Effector CD8-positive, alpha-beta T cell (primary cell): ENCODE data around the gene DNALI1.
"Not testable (repeated sequence)": the region's sequence is repeated elsewhere in the genome, so short reads cannot be mapped to it uniquely, and the experiment has no call there.

Source experiments
- DNase-seq: peaks from one replicate; lab custom pipeline; 2025; lab: John Stamatoyannopoulos, UW

DNALI1 gene

DNA sequence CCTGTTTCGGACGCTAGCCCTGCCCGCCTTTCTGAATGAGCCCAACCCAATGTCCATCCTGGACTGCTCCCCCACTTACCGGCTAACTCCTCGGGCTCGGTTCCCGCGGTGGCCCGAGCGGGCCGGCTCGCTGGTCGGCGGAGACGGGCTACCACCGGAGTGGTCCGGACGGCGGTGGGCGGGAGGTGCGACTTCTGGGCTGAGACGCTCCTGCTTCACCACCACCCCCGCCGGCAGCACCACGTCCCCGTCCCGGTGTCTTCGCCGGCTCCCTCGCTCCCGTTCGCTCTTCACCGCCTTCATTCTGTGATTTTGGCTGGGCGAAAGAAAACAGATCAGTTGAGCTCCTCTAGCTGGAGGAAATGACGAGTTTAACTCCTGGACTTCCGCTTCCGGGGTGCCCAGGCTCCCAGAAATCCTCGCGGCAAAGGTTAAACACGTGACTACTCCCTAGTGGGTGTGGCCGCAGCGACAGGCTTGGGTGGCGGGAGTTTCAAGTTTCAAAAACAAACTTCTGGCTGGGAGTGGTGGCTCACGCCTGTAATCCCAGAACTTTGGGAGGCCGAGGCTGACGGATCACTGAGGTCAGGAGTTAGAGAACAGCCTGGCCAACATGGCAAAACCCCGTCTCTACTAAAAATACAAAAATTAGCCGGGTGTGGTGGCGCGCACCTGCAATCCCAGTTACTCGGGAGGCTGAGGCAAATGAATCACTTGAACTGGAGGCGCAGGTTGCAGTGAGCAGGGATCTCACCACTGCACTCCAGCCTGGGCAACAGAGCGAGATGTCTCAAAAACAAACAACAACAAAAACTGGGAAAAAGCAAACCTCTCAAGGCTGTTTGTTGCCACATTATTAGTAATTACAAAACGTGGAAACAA, 2.6 kb upstream of the DNALI1 start, which contains the start of gene SNIP1:
TSS of gene SNIP1 (minus strand) at position 367 of the 882 bp plus-strand sequence. CDS start at position 303, 64 bp downstream.
- DNase-seq: peak; percentile 84

DNA sequence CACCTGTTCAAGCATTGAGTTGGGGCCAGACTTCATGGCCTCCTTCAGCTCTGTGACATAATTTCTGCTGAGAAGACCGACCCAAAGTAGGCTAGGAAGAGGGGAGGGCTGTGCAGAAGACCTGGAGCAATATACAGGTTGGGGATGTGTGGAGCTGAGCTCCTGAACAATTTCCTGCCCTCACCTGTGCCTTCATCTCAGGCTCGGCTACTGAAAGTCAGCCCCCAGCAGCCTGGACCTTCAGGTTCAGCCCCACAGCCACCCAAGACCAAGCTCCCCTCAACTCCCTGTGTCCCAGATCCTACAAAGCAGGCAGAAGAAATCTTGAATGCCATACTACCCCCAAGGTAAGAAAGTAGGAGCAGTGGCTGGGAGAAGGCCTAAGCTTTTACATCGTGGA, 662 bp downstream of the DNALI1 start:
- no peak for DNase-seq

DNA sequence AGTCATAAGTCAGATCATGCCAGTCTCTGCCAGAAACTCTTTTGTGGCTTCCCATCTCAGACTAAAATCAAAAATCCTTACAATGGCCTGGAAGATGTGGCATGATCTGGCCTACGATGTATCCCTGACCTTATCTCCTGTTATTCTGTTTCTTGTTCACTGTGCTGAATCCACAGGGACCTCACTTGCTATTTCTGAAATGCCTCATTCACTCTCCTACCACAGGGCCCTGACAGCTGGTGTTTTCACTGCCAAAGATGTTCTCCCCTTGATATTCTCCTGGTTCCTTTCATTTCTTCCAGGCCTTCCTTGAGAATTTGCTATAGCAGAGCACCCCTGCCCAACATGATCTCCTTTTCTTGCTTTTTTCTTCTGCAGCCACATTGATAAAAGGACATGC, 1.7 kb downstream of the DNALI1 start:
- DNase-seq: no peak

DNA sequence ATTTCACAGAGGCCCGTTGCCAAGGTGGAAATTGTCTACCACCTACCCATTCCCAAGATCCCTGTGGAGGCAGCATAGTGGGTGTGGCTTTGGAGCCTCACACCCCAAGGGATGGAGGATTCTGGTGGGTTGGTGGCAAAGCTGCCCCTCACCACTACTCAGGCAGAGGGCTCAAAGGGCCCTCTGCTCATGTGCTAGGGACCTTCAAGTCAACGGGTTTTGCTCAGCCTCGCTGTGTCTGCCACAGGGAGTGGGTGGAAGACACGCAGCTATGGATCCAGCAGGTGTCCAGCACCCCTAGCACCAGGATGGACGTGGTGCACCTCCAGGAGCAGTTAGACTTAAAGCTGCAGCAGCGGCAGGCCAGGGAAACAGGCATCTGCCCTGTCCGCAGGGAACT, 2.3 kb downstream of the DNALI1 start:
- DNase-seq: no peak

DNA sequence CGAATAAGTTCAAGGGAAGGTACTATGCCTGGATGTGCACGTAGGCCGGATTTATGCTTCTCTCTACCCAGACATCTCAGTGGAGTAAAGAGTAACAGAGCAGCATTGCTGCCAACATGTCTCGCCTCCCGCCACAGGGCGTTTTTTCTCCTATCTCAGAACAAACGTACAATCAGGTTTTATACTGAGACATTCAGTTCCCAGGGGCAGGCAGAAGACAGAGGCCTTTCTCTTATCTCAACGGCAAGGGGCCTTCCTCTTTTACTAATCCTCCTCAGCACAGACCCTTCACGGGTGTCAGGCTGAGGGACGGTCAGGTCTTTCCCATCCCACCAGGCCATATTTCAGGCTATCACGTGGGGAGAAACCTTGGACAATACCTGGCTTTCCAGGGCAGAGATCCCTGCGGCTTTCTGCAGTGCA, 3.2 kb downstream of the DNALI1 start:
- DNase-seq: not testable (repeated sequence)

DNA sequence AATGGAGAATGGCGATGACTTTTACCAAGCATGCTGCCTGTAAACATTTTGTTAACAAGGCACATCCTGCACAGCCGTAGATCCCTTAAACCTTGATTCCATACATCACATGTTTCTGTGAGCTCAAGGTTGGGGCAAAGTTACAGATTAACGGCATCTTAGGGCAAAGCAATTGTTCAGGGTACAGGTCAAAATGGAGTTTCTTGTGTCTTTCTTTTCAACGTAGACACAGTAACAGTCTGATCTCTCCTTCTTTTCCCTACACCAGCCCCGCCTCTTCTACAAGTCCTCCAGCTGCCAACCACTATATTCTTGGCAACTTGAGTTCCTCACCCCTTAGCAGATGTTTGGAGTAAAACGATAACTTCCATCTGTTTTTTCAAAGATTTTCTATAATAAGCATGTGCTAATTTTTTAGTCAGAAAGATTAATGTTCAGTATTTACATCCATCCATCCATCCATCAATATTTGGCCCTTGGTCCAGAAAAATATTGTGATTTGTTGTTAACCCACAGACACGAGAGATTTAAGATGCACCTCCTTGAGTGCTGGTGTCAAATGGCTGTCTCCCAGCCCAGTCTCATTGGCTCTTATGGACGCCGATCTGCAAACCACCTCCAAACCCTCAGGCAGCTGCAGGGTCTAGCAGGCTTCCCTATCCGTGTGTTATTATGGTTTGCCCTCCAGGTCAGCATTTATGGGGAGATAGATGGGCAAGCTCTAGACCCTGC, 3.8 kb downstream of the DNALI1 start:
- DNase-seq: no peak

DNA sequence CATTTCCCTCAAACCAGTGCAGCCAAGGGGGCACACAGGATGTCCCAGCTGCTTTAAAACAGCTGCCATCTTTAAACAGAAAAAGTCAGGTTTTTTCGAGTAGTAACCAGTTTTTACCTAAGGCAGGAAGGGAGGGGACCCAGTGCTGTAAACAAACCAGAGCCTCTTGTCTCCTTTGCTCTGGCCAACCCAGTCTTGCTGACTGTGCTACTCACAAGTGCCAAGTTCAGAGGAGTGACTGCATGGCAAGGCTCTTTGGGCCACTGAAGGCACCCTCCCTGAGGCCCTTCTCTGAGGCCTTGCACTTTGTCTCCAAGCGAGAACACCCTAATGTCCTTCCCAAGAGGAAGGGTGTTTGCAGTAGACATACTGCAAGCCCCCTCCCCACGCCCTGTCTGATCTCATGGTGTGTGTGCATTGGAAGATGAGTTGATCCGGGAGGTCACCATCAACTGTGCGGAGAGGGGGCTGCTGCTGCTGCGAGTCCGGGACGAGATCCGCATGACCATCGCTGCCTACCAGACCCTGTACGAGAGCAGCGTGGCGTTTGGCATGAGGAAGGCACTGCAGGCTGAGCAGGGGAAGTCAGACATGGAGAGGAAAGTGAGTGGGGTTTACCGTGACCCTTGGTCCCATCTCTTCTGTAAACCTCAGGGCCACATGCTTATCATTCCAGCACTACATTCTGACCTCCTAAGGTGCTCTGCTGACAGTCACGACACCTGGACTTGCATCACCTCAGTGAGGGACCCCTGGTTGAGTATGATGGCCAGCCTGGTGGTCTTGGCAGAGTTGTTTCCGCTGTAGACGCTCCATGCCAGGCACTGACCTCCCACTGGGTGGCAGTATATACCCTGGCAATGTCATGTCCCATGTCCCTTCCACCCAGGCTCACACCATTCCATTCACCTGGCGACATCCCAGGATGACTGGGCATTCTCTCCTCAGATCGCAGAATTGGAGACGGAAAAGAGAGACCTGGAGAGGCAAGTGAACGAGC, 4.7 kb downstream of the DNALI1 start:
- DNase-seq: peak; percentile 5

DNA sequence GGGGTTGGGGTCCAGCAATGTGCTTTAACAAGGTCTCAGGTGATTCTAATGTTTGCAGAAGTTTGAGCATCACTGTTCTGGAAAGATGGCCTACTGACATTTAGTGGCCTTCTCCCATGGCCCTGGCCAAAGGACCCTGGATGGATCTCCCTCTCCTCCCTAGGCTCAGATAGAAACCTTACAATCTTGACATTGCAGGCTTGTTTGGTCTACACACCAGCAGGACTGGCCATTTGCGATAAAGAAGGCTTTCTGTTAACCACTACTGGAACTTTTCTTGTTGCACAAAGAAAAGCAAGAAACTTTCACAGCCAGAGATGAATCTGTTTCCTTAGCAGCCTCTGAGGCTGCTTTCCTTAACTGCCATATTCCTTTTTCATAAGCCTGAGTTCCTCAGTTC, 6.2 kb downstream of the DNALI1 start:
- no peak for DNase-seq

DNA sequence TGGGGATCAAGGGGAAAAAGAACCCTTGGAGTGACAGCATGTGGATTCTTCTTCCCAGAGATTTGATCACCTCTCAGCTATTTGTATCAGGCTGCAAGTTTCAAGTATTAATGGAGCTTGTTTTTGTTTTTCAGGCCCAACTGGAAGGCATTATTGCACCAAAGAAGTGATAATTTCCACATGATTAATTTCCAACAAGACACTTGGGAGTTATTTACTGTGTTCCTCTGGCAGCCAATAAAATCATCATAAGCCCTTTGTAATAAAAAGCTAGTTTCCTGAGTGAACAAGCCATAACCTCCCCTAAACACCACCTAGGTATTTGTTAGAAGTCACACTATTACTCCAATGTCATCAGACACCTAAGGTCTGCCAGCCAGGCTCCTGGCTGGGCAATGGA, 8.2 kb downstream of the DNALI1 start:
- no peak for DNase-seq

DNA sequence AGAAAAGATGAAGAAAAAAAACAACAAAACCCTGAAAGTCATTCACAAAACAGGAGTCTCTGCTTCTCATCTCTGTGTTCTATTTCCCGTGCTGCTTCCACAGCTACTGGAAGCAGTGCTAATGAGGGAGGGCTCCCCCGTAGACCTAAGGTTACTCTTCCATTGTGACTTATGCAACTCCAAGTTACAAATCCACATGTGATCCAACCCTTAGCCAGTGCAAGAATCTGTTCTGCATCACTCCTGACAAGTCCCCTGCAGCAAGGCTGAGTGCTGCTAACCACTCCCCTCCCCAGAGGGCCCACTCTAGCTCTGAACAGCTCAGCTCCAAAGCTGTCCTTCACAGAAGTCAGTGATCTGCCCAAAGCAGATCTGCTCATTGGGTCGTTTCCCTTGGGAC, 10.3 kb downstream of the DNALI1 start:
- no peak for DNase-seq

DNA sequence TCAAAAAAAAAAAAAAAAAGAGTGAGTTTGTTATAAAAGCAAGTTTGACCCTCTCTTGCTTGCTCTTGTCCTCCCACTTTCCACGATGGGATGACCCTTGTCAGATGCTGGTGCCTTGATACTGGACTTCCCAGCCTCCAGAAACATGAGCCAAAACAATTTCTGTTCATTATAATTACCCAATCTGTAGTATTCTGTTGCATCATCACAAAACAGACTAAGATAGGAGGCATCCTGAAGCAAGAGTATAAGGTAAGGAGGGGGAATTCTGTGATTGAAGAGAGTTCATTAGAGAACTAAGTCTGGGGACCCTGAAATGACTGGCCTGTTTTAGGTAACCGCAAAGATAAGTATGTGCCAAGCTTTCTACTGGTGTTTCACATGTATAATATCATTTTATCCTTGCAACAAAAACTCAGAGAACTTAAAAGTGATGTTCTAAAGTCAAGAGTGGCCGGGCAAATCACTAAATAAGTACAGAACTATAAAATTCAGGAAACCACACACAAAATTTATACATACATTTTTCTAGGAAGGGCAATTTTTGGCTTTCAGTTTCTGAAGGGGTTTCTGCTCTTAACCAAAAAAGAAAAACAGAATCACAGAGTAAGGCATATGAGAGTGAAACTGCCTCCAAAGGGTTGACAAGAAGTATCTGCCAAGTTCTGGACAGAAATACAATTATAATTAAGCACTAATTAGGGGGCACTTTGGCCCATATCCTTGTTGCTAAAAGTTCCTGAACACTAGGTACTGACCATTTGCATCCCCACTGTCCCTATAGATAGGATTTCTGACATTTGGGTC, 14.0 kb downstream of the DNALI1 start:
- no peak for DNase-seq

DNA sequence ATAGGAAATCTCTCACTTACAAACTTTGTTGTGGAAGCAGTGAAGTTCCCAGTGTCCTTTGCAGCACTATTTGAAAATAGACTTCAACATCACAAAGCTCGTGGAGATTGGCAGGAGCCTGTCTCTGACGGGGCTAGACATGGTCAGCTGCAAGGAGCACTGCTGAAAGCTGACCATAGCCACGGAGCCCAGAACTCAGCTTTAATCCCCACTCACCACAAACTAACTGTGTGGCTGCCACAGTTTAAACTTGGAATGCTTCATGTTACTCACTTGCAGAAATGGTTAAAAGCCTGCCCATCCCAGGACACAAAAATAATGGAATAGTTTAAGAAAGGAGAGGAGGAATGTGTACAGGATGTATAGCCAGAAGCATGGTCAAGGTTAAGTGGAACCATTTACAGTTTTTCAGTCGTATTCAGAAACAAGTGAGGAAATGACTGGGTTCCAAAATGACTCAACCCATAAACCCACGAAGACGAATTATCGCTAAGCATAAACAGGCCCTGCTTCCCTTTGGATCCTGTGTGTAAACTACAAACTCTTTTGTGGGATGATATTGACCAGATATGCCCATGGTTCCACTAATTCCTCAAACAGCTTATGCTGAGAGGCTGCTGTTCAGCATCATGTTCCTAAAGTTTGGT, 18.2 kb downstream of the DNALI1 start:
- DNase-seq: no peak

DNA sequence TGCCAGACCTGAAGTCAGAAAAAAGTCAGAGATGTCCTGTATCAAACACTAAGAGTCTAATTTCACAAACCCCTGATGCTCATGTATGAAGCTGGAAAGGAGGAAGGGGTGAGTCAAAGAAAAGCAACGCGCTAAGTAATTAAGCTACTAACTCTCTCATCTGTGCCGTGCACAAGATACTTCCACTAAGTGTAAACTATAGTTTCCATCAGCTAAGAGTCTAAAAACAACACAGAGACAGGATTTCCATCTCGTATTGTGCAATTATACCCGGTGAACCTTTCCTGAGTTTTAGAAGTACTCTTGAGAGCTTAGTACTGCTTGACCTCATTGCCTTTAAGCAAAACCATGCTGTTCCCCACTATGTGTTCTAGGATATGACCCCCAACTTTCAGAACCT, 19.0 kb downstream of the DNALI1 start:
- DNase-seq: no peak

DNA sequence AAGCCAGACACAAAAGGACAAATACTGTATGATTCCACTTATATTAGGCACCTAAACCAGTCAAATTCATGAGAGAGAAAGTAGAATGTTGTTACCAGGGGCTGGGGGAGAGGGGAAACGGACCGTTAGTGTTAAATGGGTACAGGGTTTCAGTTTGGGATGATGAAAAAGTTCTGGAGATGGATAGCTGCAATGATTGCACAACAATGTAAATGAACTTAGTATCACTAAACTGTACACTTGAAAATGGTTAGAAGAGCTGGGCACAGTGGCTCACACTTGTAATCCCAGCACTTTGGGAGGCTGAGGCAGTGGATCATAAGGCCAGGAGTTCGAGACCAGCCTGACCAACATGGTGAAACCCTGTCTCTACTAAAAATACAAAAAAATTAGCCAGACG, 27.8 kb downstream of the DNALI1 start:
- DNase-seq: not testable (repeated sequence)

DNA sequence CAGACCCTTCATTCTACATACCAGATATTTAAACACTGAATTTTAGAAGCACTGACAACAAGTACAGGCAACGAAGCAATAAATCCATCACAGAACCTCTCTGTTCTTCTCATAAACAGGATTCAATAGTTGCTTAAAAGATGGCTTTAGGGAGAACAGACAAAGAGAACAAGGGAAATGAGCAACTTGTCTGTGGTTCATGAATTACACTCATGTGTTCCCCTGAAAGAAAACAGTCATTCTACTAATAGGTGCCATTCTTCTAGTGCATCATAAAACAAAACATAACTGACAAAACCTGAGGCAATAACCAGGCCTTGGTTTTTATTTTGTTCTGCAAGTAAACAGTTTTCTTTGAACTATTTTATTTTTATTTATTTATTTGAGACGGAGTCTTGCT, 32.2 kb downstream of the DNALI1 start:
- no peak for DNase-seq

DNA sequence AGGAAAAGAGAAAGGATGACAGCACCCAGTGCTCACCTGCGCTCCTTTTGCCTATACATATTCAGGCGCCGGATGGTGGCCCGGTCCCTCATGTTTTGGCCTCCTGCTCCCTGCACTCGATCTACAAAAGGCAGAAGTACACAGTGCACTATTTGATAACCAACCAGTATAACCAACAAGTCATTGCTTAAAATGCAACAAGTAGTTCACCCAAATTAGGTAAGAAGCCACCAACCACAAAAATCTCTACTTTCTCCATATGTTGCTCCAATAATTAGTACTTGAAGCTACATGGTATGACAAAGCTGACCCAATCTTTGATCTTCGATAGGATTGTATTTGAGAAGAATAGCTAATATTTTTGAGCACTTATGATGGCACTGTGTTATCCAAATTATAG, 37.0 kb downstream of the DNALI1 start:
- DNase-seq: no peak

DNA sequence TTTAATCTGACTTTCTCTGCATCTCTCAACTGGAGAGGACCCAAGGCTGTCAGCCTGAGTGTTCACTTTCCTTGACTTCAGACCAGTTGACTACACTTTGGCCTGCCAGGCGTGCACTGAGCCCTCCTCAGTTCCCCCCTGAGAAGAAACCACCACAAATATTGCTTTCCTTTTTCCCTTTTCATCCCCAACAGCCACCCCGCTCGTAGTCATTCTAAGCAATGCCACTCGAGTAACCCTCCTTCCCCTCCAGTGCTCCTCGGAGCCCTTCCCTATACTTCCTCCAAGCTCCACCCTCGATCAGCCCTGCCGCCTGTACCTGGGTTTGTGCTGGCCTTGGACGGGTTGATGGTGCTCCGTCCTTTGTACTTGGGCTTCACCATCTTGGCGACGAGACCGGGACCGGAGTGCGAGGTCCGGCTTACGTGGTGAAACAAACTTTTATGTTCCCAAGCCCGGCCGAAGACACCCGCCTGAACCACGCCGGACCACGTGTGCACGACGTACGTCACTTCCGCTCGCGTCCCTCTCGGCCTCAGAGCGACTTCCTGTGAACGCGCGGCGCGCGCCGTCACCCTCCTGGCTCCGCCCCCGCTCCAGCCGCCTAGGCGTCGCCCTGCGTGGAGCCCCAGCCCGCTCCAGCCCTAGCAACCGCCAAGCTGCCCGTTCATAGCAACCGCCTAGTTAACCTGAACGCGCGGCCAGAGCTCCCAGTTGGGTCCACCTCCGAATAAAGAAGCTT, 38.9 kb downstream of the DNALI1 start, which contains the start of gene GNL2:
TSS of gene GNL2 (minus strand) at position 498 of the 742 bp plus-strand sequence. CDS start at position 383, 115 bp downstream.
- peak; percentile 90 for DNase-seq

DNA sequence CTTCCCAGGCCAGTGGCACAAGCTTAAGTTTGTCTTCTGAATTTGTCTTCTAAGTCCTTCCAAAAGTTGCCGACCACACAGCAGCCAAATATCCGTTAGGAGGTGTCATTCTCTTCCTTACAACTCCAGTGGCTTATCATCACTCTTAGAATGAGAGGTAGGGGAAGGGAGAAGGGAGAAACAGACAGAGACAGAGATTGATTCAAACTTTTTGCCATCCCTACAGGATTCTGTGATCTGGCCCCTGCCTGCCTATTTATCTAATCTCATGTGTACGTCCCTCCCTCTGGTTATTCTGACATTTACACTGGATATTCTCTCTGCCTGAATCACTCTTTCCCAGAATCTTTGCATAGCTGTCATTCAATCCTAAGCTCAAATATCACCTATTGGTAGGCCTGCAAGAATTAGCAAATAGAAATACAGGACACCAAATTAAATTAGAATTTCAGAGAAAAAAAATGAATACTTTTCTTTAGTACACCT, 39.5 kb downstream of the DNALI1 start:
- DNase-seq: no peak

DNA sequence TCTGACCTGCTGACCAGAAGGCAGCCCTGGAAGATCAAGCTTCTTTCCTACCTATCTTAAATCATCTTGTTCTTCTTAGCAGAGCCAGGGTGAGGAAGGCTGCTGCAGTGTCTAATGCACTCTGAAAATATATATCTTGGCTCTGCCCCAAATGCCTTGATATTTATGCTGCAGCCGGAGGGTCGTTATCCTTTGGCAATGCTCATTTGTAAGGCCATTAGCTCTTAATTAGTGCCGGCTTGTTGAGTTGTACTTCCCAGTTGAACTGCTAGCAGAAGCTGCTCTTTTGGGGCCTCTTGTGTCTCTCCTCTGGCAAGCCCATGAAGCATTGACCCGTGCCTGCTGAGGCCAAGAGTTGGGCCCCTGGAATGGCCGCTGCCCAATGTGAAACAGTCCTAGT, 43.2 kb downstream of the DNALI1 start:
- DNase-seq: no peak
